ENCODE results near the gene KLK7.
"Not testable (repeated sequence)": the region's sequence is repeated elsewhere in the genome, so short reads cannot be mapped to it uniquely, and the experiment has no call there.

KLK7 gene

DNA sequence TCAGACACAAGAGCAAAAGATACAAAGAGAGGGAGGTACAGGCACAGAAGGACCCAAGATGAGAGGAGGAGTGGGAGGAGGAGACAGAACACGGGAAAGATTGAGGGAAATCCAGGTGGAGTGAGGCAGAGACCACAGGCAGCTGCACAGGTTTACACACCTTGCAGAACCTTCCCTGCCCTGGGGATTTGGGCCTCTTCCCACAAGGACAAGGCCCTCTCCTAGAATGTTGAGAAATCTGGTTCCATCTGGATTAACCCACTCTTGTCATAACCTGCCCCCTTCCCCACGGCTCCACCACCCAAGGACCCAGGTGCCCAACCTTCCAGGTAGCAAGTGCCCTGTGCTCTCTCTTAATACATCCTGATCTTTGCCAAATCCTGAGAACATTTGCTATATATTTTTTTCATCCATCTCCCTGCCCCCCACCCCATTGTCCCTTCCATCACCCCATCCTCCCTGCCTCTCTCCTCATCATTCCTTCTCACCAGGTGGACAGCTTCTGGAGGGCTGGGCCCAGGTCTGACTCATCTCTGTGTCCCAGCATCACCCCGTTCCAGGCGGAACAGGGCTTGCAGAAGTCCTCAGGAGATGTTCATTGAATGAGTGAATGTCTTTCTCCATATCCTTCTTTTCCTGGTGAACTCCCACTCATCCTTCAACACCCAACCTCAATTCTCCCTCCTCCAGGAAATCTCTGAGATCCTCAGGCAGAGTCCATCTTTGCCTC lies 26.5 kb upstream of the KLK7 start:
- DNase-seq, result no peak

DNA sequence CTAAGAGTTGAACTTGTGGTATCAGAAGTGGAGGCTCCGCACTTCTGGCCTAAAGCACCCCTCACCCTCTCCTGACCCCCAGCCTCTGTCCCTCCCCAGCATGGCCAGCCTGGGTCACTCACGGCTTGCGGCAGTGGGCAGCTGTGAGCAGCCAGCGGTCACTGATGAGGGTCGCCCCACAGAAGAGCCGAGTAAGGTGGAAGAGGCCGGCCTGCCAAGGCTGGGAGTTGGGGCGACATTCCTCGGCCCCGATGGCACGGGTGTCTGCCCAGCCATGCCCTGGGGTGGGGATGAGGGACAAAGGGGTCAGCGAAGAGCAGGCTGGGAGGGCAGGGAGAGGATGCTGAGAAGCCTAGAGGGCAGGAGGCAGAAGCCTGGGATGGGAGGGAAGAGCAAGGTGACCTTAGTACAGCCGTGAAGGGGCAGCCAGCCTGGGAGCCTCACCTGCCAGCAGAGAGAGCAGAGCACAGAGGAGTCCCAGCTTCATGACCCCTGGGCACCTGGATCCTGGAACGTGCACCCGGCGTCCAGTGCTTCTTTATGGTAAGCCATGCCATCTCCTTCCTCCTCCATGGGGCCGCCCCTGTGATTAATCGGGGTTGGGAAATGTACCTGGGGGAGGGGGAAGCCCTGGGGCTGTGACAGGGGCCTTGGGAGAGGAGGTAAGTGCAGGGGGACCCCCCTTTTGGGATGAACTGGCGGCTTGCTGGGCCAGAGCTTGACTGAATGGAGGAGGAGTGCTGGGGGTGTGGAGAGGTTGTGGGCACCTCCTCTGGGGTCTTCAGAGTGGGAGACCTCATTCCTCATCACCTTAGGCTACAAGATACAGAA lies 25.6 kb upstream of the KLK7 start:
- no peak for DNase-seq

DNA sequence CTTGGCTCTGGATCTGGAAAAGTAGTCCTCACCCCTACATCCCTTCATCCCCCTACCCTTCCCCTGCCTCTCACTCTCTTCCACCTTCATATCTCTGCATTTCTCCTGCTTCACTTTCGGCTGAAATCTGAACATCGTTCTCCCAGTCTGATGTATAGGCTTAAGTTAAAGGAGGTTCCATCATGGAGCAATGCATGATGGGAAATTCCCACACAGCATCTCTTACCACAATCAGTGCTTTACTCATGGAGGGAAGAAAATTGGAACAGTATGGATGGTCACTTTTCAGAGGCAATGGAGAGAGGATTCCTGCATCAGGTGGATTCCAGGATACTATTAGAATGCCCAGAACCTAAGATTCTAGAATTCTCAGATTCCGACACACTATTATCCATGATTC lies 23.8 kb upstream of the KLK7 start:
- DNase-seq, result no peak

DNA sequence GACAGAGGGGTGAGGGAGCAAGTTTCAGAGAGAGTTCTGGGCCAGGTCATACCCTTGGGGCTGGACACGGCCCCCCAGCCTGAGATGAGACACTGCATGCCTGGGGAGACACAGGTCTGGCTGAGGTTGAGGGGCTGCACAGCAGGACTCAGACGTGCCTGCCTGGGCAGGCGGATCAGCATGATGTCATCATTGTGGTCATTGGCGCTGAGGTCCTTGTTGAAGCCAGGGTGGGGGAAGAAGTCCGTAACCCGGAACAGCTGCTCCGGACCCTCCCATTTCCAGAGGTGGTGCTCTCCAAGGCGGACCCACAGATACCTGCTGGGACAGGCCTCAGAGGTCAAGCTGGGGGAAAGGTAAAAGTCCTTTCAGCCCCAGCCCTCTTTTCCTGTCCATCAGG lies 22.7 kb upstream of the KLK7 start:
- DNase-seq, result no peak

DNA sequence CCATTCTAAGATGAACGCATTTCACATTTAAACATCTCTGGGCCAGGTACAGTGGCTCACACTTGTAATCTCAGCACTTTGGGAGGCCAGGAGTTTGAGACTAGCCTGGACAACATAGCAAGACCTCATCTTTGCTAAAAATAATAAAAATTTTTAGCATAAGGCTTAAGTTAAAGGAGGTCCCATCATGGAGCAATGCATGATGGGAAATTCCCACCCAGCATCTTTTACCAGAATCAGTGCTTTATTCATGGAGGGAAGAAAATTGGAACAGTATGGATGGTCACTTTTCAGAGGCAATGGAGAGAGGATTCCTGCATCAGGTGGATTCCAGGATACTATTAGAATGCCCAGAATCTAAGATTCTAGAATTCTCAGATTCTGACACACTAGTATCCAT lies 21.5 kb upstream of the KLK7 start:
- DNase-seq, result no peak

DNA sequence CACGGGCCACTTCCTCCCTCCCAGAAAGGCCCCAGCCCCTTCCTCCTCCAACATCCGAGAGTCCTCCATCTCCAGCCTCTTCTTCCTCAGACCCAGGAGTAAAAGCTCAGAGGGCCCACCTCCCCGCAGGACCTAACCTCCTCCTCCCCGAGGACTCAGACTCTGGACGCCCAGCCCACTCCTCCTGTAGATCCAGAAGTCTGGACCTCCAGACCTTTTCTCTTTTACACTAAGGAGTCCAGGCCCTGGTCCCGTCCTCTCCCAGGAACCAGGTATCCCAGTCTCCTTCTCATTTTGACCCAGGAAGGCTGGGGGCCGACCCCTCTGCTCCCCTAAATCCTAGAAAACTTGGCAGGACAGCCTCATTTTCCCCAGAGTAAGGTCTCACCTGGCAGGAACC lies 19.6 kb upstream of the KLK7 start:
- no peak for DNase-seq

DNA sequence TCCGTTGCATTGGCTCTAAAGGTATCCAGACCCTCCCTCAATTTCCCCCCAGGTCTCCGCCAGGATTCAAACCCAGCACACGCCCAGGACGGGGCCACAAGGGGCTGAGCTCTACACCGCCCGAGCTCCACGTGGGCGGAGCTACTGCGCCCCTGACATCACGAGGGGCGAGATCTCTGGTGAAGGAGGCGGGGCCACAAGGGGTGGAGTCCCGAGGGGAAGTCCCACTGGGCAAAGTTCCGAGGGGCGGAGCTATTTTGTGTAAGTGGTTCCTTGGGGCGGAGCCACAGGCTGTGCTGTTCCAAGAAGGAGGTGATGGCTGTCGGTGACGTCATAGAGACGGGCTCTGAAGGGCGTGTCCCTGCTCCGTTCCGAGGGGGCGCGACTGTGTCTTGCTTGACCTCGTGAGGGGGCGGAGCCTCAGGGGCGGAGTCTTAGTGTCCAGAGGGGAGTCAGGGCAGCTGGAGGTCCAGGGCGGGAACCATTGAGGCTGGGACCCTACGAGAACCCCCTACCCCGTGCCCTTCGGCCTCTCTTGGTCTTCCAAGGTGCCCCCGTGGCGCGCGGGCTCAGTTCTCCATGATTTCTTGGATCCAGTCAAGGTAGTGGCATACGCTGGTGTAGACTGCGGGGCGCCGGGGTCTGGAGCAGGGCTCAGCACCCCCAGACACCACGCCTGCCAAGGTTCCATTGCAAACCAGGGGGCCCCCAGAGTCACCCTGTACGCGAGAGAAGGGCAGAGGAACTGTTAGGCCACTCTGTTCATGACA lies 19.0 kb upstream of the KLK7 start:
- DNase-seq, result peak; percentile 38

DNA sequence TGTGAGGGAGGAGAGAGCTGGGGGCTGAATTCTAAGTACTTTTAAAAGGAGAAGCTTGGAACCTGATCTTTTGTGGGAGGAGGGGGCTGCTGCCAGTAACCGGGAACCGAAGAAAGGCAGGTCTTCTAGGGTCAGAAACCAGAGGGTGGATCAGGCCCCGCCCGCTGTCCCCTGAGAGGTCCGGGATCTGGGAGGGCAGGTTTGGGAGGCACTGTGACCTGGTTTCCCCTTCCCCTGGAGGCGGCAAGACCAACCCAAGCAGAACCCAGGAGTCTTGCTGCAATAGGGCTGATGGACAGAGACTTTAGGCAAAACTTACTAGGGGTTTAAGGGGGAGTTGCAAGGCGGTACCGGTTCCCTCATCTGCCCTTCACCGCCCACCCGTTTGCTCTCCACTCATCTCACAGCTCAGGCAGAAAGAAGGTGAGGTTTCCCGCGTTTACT lies 18.4 kb upstream of the KLK7 start:
- no peak for DNase-seq

DNA sequence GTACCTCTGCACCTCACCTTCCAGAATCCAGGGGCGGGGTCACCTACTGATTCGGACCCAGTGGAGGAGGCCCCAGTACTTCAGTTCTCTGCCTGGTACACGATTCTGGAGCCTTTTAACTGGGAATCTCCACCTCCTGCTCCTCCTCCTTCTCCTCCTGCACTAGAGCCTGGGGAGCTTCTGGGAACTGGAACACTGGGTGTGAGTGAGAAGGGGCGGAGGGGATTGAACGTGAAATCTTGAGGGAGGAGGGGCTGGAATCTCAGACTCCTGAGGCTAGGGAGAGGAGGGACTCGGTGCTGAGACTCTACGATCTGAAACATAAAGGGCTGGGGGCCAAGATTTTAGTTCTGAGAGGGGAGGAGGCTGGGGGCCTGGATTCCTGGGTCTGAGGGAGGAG lies 17.8 kb upstream of the KLK7 start, which contains the start of gene KLK8:
Gene KLK8, minus strand, starts transcription at position 90 of the 400 bp plus-strand sequence. CDS start 437 bp downstream, outside the sequence.
- no peak for DNase-seq

DNA sequence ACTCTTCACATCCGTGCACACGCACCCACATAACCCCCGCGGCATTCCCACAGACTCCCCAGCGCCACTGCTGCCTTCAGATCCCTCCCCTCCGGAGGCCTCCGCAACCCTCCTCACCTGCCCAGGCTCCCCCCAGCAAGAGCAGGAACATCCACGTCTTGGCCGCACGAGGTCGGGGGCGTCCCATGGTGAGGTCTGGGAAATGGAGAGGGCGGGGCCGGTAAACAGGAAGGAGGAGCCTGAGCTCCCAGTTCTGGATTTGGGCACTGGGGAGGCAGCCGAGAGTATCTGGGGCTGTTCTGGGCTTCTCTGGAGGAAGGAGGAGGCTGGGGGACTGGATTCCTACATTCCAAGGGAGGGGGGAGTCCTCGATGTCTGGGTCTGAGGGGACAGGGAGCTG lies 17.3 kb upstream of the KLK7 start:
- DNase-seq, result no peak

DNA sequence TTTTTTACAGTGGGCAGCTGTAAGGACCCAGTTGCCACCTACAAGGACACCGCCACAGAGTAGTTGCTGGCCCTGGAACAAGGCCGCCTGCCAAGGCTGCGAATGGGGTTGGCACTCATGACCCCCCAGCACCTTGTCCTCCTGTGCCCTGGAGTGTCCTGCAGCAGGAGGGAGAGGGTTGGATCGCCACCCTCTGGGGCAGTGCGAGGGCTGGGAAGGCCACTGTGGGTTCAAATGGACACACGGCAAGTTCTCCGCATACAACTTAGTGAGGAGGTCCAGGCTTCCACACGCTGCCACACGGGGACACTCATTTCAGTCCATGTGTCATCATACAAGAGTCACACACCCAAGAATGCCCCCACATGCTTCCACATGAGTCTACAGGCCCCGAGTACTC lies 16.7 kb upstream of the KLK7 start:
- DNase-seq, result no peak

DNA sequence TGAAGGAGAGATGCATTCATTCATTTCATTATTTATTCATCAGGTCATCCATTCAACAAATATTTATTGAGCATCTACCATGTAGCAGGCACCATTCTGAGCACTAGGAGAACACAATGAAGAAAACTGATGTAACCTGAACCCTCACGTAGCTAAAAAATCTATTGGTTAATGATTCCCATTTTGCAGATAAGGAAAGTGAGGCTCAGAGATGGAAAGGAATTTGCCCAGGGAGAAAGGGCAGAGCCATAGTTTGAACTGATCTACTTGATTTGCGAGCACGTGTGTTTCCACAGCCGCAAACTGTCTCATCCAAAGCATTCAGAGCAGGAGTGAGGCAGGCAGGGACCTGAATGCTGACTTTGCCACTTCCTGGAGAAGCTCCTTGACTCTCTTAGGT lies 15.0 kb upstream of the KLK7 start:
- DNase-seq, result no peak

DNA sequence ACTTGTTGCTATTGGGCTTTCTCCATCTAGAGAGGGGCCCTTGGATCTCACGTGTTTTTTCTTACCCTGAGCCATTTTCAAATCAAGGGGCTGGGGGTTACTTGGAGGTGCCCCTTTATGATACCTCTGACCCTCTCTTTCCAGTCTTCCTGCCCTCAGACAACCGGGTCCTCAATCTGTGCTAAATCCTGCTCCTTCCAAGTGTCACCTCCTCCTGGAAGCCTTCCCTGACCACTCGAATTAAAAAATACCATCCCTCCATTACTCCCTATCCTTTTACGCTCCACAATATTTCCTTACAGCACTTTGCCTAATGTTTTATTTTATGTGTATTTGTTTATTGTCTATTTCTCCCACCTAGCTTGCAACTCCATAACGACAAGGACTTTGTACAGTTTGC lies 14.3 kb upstream of the KLK7 start:
- no peak for DNase-seq

DNA sequence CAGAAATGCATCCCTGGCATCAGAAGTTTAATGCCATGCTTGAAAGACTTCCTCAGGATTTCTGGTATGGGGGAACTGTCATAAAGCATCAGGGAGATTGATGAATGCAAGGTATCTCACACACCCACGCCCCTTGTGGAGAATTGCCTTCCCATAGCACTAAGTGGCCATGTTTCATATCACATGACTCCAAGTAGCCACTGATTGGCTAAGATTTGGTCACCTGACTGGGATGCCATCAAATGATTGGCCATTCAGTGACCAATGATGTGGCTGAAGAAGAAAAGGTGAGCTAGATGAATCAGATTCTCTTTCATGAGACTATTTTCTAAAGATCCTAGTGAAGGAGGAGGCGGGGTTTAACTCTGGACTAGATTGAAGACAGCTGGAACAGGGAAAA lies 10.4 kb upstream of the KLK7 start:
- DNase-seq, result no peak

DNA sequence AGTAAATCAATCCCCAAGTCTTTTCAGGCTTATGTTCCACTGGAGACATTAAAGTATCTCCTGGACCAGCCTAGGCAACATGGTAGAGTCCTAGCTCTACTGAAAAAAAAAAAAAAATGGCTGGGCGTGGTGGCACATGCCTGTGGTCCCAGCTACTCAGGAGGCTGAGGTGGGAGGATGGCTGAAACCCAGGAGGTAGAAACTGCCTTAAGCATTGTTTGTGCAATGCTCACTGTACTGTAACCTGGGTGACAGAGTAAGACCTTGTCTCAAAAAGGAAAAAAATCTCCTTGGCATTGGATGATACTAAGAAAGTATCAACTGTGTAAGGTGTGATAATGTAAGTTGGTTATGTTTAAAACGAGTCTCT lies 8.9 kb upstream of the KLK7 start:
- no peak for DNase-seq

DNA sequence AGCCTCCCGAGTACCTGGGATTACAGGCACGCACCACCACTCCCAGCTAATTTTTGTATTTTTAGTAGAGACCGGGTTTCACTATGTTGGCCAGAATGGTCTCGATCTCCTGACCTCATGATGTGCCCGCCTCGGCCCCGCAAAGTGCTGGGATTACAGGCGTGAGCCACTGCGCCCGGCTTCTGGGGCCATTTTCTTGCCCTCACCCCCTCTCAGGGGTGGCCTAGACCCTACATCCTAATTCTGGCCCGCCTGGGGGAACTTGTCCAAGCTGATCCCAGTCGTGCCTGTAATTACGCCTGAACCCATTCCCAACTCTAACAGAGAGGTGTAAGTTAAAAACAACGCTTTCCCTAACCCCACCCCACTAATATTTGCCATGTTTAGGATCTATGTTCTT lies 699 bp upstream of the KLK7 start:
- DNase-seq, result not testable (repeated sequence)

DNA sequence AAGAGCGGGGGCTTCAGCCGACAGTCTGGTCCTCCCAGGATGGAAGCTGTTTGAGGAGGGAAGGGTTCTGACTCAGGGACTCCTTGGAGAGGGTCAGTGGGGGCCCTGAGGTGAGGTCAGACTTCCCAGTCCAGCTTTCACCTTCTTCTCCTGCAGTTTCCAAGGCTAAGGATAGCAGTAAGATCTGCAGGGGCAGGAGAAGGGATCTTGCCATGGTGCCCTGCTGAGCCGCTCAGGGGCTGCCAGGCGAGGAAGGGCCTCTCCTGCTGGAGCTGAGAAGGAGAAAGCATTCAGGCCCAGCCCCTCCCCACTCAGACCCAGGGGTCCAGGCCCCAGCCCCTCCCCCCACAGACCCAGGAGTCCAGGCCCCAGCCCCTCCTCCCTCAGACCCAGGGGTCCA lies 1.5 kb downstream of the KLK7 start:
- DNase-seq, result no peak

DNA sequence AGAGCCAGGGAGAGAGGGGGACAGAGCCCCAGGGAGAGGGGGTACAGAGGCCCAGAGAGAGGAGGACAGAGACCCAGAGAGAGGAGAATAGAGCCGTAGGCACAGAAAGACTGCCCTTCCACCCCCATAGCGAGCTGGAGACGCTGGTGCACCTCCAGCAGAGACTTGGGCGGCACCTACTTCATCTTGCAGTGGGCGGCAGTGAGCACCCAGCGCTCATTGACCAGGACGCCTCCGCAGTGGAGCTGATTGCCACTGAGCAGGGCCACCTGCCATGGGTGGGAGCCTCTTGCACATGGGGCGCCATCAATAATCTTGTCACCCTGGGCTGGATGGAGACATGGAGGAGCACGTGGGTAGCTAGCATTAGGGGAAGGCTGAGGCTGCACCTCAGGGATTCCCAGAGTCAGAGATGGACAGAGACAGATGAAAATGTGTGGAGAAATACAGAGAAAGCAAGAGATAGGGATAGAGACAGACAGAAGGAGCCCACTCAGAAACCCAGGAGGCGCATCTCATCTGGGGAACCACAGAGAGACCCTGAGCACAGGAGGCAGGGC lies 2.0 kb downstream of the KLK7 start:
- DNase-seq, result no peak

DNA sequence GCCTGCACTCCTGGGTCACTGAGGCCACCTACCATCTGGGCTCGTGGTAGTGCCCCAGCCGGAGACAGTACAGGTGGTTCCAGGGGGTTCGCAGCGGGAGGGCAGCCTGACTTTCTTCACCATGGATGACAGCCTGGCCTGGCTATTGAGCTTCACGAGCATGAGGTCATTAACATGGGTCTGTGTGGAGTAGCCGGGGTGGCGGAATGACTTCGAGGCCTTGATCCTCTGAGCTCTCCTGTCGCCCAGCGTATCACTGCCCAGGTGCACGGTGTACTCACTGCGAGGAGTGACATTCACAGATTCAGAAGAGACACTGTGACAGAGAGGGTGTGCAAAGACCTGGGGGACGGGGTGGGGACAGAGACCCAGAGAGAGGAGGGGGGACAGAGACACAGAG lies 3.5 kb downstream of the KLK7 start:
- DNase-seq, result no peak

DNA sequence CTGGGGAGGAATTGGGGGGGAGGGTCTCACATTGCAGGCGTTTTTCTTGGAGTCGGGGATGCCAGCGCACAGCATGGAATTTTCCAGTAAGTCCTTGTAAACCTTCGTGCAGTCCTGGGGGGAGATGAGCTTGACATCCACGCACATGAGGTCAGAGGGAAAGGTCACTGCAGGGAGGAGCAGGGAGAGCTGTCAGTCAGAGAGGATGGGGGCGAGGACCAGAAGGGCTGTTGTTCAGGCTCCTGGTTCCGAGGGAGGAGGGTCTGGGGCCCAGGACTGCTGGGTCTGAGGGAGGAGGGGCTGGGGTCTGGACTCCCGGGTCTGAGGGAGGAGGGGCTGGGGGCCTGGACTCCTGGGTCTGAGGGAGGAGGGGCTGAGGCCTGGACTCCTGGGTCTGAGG lies 4.0 kb downstream of the KLK7 start:
- no peak for DNase-seq

DNA sequence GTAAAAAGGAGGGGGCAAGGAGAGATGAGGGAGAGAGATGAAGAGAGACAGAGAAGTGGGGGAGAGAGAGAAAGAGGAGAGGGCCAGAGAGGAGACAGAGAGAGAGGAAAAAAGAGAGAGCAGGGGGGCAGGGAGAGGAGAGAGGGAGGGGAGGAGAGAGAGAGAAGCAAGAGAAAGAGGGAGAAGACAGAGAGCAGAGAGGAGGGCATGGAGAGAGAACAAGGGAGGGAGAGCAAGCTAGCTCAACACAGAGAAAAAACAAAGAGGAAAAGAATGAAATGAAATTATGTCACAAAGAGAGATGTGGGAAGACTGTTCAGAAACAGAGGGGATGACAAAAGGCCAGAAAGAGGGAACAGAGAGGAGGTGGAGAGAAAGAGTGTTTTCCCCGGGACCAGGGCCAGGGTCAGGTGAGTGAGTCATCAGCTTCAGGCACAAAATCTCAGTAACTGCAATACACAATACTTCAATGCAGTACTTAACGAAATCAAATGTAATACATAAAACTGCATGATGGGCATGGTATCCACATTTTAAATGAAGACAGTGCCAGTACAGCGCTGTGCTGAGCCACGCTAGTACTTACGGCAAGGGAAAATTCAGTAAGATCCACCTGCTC lies 4.8 kb downstream of the KLK7 start:
- DNase-seq, result no peak

DNA sequence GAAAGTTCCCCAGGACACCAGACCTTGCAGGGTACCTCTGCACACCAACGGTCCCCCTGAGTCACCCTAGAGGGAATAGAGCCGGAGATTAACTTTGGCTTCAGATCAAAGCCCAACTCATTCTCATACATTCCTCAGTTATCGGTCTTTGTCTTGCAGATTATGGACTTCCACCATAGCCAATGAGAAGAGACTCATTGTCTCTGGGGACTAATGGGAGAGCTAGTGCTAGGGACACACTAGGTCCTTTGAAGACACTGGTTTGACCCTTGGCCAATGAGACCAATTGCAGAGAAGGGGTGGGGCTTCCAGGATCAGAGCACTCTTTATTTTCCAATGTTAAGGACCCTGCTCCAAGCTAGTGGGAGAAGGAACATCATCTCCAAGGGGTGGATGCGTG lies 6.1 kb downstream of the KLK7 start:
- no peak for DNase-seq

DNA sequence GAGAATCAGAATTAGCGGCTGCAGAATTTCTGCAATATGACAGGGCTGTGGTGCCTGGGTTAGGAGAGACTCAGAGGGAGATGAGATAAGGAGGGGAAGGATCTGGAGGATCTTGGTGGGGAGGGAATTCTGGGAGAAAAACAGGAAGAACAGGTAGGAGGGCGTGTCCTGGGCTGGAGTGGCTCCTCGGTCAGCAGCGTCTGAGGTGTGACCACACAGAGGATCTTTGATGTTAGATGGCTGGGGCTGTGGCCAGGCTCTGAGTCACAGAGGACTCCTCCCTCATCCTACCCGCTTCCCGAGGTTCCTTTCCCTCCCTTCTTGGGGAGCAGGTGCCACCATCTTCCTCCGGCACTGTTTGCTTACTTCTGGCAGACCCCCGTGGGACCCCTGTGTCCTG lies 8.0 kb downstream of the KLK7 start:
- no peak for DNase-seq

Data from NCI-H1048 (cell line).